Panc1 (cell line): ENCODE data around the gene SHKBP1. TPM values are rescaled to one million over a fixed set of nuclear protein-coding genes. Genes with fewer than 3 reads are reported as not detected.

Source experiments
- ATAC-seq: fragments of 200-7000 bp; cut with Tn5 transposase; 2 replicates; pipeline ENCODE4 v1.9.1; 2020; ENCODE audit warnings: mild to moderate bottlenecking, moderate library complexity
- BruUV-seq: library from RNA; stranded (reverse); fragments of 400-500 nt; replicated peaks from 2 replicates; lab custom pipeline; 2021; lab: Mats Ljungman, UMichigan
- CTCF ChIA-PET: fragments of 300-600 bp; sonication (Branson Sonifier 250); formaldehyde crosslinking; loops from one replicate; lab custom pipeline; 2022; ENCODE audit warnings: antibody characterized with exemption; lab: Charles Lee
- POLR2A ChIA-PET: fragments of 300-600 bp; sonication (Branson Sonifier 250); formaldehyde crosslinking; loops from one replicate; lab custom pipeline; 2022; ENCODE audit warnings: antibody characterized with exemption; lab: Charles Lee
- DNase-seq: peaks from one replicate; pipeline ENCODE4 v3.0.0-alpha.2; 2010; ENCODE audit warnings: low read depth, low spot score
- H3K27ac ChIP-seq: 2 replicates; pipeline ENCODE4 v1.5.1; 2011; ENCODE audit warnings: mild to moderate bottlenecking, low read length, inconsistent platforms
- H3K27me3 ChIP-seq: fragments of 200-500 bp; sonication (Bioruptor generic); 2 replicates; pipeline ENCODE4 v1.6.0; 2014; ENCODE audit warnings: low read length, inconsistent platforms; ENCODE audit not compliant: control insufficient read depth, insufficient read depth
- H3K36me3 ChIP-seq: fragments of 200-500 bp; sonication (Bioruptor generic); 2 replicates; pipeline ENCODE4 v1.5.1; 2014; ENCODE audit warnings: inconsistent platforms, mild to moderate bottlenecking, low read length, moderate library complexity; ENCODE audit not compliant: control insufficient read depth, insufficient read depth
- H3K4me1 ChIP-seq: 2 replicates; pipeline ENCODE4 v1.5.1; 2011; ENCODE audit warnings: inconsistent platforms, mild to moderate bottlenecking, low read length, moderate library complexity; ENCODE audit not compliant: control insufficient read depth, insufficient read depth
- H3K4me3 ChIP-seq, 2 experiments: 2 replicates each; pipeline ENCODE4 v1.5.1; 2011 to 2012; ENCODE audit warnings: low read depth in 2 of 2, low read length in 2 of 2, mild to moderate bottlenecking in 2 of 2, inconsistent platforms in 1 of 2, moderate library complexity in 1 of 2
- H3K9me3 ChIP-seq: fragments of 200-500 bp; sonication (Bioruptor generic); 2 replicates; pipeline ENCODE4 v1.5.1; 2014; ENCODE audit warnings: low read depth, mild to moderate bottlenecking, inconsistent platforms, low read length, moderate library complexity; ENCODE audit not compliant: control insufficient read depth, insufficient read depth
- POLR2AphosphoS5 ChIP-seq: IDR thresholded peaks from 2 replicates; pipeline ENCODE4 v1.6.1; 2012; ENCODE audit warnings: mild to moderate bottlenecking, low read depth, low read length, moderate library complexity
- SIN3A ChIP-seq: IDR thresholded peaks from 2 replicates; pipeline ENCODE4 v1.6.1; 2012; ENCODE audit warnings: low read depth, mild to moderate bottlenecking, low read length, moderate library complexity, borderline replicate concordance; ENCODE audit not compliant: insufficient read depth
- TCF7L2 ChIP-seq: IDR thresholded peaks from 2 replicates; pipeline ENCODE4 v1.6.1; 2011; ENCODE audit warnings: mild to moderate bottlenecking, low read depth, low read length, inconsistent platforms
- in situ Hi-C: cut with HindIII; loops from 2 replicates; pipeline ENCODE4 v1.10.0; 2016; ENCODE audit warnings: low sequenced_read_pairs, low pct_unique_long_range_greater_than_20kb
- intact Hi-C: fragments of 100-400 bp; cut with micrococcal nuclease; formaldehyde crosslinking; loops from one replicate; pipeline ENCODE4 v1.10.0; 2022; ENCODE audit not compliant: unreplicated experiment
- total RNA-seq: library from RNA; stranded (reverse); gene quantifications from one replicate; pipeline ENCODE4 v1.2.1, GENCODE V29; 2021; ENCODE audit not compliant: unreplicated experiment
- TF ChIP-seq, protein P1 (sequence below), 2 experiments: IDR thresholded peaks; 2 replicates each; pipeline ENCODE4 v1.6.1; 2011 to 2012; ENCODE audit warnings: low read depth in 2 of 2, control low read depth in 1 of 2, low read length in 1 of 2, mild to moderate bottlenecking in 1 of 2, moderate library complexity in 1 of 2; ENCODE audit not compliant: insufficient read depth in 1 of 2
- TF ChIP-seq, protein P2 (sequence below): fragments of 450-650 bp; IDR thresholded peaks from 2 replicates; pipeline ENCODE4 v1.5.1; 2017; ENCODE audit warnings: mild to moderate bottlenecking

The SHKBP1 gene
- total RNA-seq, 1 experiment from 2014 or later: 55.9 TPM

GRCh38 chr19:40565910-40566495 lies 10.7 kb upstream of the SHKBP1 start:
- BruUV-seq: no TSS peak

DNA sequence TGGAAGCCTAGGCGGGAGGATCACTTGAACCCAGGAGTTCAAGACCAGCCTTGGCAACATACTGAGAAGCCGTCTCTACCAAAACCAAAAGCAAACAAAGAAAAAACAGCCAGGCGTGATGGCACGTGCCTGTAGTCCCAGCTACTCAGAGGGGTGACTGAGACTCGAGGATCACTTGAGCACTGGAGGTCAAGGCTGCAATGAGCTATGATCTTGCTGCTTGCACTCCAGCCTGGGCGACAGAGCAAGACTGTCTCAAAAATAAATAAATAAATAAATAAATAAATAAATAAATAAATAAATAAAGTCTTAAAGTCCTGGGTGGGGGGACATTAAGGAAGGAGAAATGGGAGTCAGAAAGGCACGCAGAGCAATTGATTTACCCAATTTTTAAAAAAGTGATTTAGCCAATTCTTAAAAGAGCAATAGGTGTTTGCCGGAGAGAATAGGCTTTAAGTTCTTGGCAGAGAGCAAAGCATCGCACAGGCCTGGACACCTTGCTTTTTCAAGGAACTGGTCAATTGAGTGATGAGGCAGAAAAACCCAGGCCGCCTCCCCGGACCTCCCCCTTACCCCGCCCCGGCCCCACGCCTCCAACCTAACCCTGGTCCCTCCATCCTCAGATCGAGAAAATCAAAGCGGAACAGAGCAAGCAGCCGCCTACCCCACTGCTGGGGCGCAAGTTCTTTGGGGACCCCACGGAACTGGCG lies 9.5 kb upstream of the SHKBP1 start:
- H3K27me3 ChIP-seq: no peaks in the 10 kb centered on the region
- intact Hi-C loops (no loop called here), in situ Hi-C loops (no loop called here)
- no peak overlapping the region for H3K27ac ChIP-seq
- H3K4me3 ChIP-seq: peak overlapping the region; percentile 31 to 32
- TF ChIP-seq TCF7L2: no peak
- TF ChIP-seq, protein P1, sequence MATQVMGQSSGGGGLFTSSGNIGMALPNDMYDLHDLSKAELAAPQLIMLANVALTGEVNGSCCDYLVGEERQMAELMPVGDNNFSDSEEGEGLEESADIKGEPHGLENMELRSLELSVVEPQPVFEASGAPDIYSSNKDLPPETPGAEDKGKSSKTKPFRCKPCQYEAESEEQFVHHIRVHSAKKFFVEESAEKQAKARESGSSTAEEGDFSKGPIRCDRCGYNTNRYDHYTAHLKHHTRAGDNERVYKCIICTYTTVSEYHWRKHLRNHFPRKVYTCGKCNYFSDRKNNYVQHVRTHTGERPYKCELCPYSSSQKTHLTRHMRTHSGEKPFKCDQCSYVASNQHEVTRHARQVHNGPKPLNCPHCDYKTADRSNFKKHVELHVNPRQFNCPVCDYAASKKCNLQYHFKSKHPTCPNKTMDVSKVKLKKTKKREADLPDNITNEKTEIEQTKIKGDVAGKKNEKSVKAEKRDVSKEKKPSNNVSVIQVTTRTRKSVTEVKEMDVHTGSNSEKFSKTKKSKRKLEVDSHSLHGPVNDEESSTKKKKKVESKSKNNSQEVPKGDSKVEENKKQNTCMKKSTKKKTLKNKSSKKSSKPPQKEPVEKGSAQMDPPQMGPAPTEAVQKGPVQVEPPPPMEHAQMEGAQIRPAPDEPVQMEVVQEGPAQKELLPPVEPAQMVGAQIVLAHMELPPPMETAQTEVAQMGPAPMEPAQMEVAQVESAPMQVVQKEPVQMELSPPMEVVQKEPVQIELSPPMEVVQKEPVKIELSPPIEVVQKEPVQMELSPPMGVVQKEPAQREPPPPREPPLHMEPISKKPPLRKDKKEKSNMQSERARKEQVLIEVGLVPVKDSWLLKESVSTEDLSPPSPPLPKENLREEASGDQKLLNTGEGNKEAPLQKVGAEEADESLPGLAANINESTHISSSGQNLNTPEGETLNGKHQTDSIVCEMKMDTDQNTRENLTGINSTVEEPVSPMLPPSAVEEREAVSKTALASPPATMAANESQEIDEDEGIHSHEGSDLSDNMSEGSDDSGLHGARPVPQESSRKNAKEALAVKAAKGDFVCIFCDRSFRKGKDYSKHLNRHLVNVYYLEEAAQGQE (IDR thresholded peaks at IDR 0.05; ENCODE audit: insufficient read depth in 1 of 2, low read depth in 2 of 2, low read length in 1 of 2): no peak
- TF ChIP-seq, protein P2, sequence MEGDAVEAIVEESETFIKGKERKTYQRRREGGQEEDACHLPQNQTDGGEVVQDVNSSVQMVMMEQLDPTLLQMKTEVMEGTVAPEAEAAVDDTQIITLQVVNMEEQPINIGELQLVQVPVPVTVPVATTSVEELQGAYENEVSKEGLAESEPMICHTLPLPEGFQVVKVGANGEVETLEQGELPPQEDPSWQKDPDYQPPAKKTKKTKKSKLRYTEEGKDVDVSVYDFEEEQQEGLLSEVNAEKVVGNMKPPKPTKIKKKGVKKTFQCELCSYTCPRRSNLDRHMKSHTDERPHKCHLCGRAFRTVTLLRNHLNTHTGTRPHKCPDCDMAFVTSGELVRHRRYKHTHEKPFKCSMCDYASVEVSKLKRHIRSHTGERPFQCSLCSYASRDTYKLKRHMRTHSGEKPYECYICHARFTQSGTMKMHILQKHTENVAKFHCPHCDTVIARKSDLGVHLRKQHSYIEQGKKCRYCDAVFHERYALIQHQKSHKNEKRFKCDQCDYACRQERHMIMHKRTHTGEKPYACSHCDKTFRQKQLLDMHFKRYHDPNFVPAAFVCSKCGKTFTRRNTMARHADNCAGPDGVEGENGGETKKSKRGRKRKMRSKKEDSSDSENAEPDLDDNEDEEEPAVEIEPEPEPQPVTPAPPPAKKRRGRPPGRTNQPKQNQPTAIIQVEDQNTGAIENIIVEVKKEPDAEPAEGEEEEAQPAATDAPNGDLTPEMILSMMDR: no peak
- no peak for TF ChIP-seq SIN3A
- CTCF ChIA-PET: no interaction called here
- H3K4me1 ChIP-seq: peaks cover 5% of the 10 kb centered on the region; the same call in 1 of the 2 replicates
- H3K36me3 ChIP-seq: no peaks in the 10 kb centered on the region
- BruUV-seq: no TSS peak
- POLR2A ChIA-PET: no interaction called here
- no peaks in the 10 kb centered on the region for H3K9me3 ChIP-seq
- ATAC-seq (no peak), DNase-seq (no peak)

More at GRCh38 chr19:40565910-40566495, 10.7 kb upstream of the SHKBP1 start:
- no peak for DNase-seq
- POLR2A ChIA-PET: interaction anchor here (0.6 kb wide), 1 partner anchor 43 kb away, joined by 3 read pairs; no protein-coding TSS in a partner anchor
- no peaks in the 10 kb centered on the region for H3K9me3 ChIP-seq
- H3K27ac ChIP-seq: no peak overlapping the region
- H3K4me3 ChIP-seq: no peak overlapping the region
- H3K27me3 ChIP-seq: no peaks in the 10 kb centered on the region
- H3K4me1 ChIP-seq: peaks cover 5% of the 10 kb centered on the region; the same call in 1 of the 2 replicates
- H3K36me3 ChIP-seq: no peaks in the 10 kb centered on the region
- intact Hi-C loops: no loop called here
- TF ChIP-seq SIN3A (no peak), TCF7L2 (no peak), POLR2AphosphoS5 (no peak)
- TF ChIP-seq, protein P1 (IDR thresholded peaks at IDR 0.05; ENCODE audit: insufficient read depth in 1 of 2, low read depth in 2 of 2, low read length in 1 of 2): no peak
- TF ChIP-seq, protein P2: no peak
- ATAC-seq: no peak
- in situ Hi-C loops: no loop called here
- CTCF ChIA-PET: interaction anchor here (0.6 kb wide), 1 partner anchor 25 kb away, joined by 7 read pairs; no protein-coding TSS in a partner anchor
